Left ventricle myocardium inferior (tissue), 1 donor: ENCODE data around the gene RAB1B. TPM values are rescaled to one million over a fixed set of nuclear protein-coding genes. Genes with fewer than 3 reads are reported as not detected.
A peak's percentile ranks its signal among the peaks of the same experiment; 100 is the strongest.

ENCODE experiments used
- DNase-seq: peaks from one replicate; pipeline ENCODE4 v3.0.0-alpha.2; 2020
- H3K27ac ChIP-seq: fragments of 200-600 bp; replicated peaks from 2 replicates; pipeline ENCODE4 v1.8.0; 2021
- H3K27me3 ChIP-seq: fragments of 200-600 bp; 2 replicates; pipeline ENCODE4 v1.8.0; 2021; ENCODE audit warnings: low read depth
- H3K36me3 ChIP-seq: fragments of 200-600 bp; 2 replicates; pipeline ENCODE4 v1.8.0; 2021
- H3K4me1 ChIP-seq: fragments of 200-600 bp; 2 replicates; pipeline ENCODE4 v1.8.0; 2021
- H3K4me3 ChIP-seq: fragments of 200-600 bp; 2 replicates; pipeline ENCODE4 v1.8.0; 2021; ENCODE audit warnings: mild to moderate bottlenecking, moderate library complexity
- H3K9me3 ChIP-seq: fragments of 200-600 bp; replicated peaks from 2 replicates; pipeline ENCODE4 v1.8.0; 2021
- CTCF ChIP-seq: fragments of 200-600 bp; IDR thresholded peaks from 2 replicates; pipeline ENCODE4 v1.8.0; 2021; ENCODE audit warnings: antibody characterized with exemption, mild to moderate bottlenecking, borderline replicate concordance
- intact Hi-C: fragments of 100-400 bp; cut with micrococcal nuclease; formaldehyde crosslinking; loops from one replicate; pipeline ENCODE4 v1.11.0; 2022
- total RNA-seq: library from RNA; stranded (reverse); fragmentation: NEBNext Ultra II Directional; extraction: Animal tissue kit (Norgen Biotek cat#: 25700); gene quantifications from one replicate; pipeline ENCODE4 v1.2.1, GENCODE V29; 2021
- donor health status: DM: no; HTN: yes; CAD: no; lungs with severe emphysema.

Gene RAB1B
- total RNA-seq, 1 donor from 2014 or later: 116 TPM

DNA sequence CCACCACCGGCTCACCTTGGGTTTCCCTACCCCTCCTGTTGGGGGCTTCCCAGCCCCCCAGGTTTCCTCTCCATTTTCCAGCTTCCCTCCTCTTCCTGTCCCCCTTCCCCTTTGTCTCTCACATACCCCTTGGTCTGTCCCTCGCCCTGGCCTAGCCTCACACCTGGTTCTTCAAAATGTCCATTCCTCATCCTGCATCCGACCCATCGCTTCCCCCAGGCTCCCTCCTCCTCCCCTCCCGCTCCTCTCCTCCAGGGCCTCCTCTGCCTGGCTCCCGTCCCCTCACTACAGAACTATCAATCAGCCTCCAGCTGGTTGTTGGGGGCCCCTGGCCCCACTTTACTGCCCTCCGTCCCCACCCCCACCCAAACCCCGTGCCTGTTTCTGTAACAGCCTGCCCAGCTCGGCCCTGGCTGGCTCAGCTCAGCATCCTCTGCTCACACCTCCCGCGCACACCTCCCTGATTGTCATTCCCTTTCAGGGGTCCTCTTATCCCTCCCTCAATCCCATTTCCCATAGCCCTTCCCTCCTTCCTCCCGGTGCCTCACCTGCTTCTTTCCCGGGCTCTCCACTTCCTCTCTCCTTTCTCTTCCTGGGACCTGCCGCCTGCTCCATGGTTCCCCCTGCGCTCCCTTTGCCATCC lies 10.8 kb downstream of the RAB1B start:
- no peak for TF ChIP-seq CTCF
- Histone ChIP-seq H3K4me1 (peaks cover 25% of the 10 kb centered on the region), H3K27me3 (peaks cover 11% of the 10 kb centered on the region), H3K9me3 (no peaks in the 10 kb centered on the region), H3K36me3 (peaks cover 25% of the 10 kb centered on the region), H3K27ac (no peak overlapping the region), H3K4me3 (no peak overlapping the region)
- intact Hi-C loops: no loop called here
- no peak for DNase-seq

- Histone ChIP-seq H3K27me3 (peaks cover 11% of the 10 kb centered on the region), H3K9me3 (no peaks in the 10 kb centered on the region), H3K4me1 (peaks cover 29% of the 10 kb centered on the region), H3K36me3 (peaks cover 15% of the 10 kb centered on the region), H3K27ac (no peak overlapping the region), H3K4me3 (no peak overlapping the region)
- intact Hi-C loops: no loop called here
- no peak for DNase-seq
- TF ChIP-seq CTCF: no peak
Measured at GRCh38 chr11:66280428-66280827, 12.0 kb downstream of the RAB1B start.

DNA sequence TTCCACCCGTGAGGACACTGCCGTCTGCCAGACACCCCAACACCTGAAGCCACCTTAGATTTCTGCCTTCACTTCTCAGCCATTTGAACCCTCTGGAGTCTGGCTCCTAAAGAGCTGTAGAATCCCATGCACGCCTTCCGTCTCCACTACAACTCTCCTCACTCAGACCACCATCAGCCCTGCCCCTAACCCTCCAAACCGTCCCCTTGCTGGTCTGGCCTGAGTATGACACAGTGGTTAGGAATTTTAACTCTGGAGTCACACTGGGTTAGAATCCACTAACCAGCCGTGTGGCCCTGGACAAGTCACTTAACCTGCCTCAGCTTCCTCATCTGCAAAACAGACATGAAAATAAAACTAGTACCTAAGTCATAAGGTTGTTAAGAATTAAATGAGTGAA lies 12.6 kb downstream of the RAB1B start:
- Histone ChIP-seq H3K4me3 (no peak overlapping the region), H3K36me3 (peaks cover 9% of the 10 kb centered on the region), H3K9me3 (no peaks in the 10 kb centered on the region), H3K27me3 (peaks cover 11% of the 10 kb centered on the region), H3K27ac (no peak overlapping the region), H3K4me1 (peaks cover 35% of the 10 kb centered on the region)
- TF ChIP-seq CTCF: no peak
- intact Hi-C loops: no loop called here
- DNase-seq: no peak

DNA sequence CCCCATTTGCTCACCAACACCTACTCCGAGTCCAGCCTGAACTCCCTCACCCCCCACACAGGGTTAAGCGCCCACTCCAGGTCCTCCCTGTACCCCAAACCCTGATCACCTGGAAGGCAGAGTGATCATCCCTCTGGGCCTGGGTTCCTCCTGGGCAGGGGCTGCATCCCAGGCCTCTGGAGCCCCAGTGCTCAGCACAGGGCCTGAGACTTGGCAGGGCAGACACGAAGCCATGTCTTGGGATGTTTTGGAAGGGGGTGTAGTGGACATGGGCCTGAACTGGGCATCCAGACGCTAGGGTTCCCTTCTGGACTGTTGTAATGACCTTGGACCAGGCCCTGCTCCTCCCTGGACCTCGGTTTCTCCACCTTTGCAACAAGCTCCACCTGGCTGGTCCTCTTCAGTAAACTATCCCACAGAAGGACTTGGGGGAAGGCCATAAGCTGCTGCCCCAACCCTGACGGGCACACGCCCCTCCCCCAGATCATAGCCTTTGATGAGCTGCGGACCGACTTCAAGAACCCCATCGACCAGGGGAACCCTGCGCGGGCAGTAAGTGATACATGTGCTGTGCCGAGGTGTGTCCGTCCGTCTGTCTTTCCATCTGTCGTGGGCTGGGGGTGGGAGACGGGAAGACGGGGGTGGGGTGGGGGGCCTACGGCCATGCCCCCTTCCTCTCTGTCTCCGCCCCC lies 13.5 kb downstream of the RAB1B start:
- H3K36me3 ChIP-seq: peaks cover 4% of the 10 kb centered on the region
- intact Hi-C loops: no loop called here
- no peak for DNase-seq
- H3K4me3 ChIP-seq: no peak overlapping the region
- TF ChIP-seq CTCF: no peak
- H3K4me1 ChIP-seq: peaks cover 40% of the 10 kb centered on the region
- peaks cover 11% of the 10 kb centered on the region for H3K27me3 ChIP-seq
- H3K9me3 ChIP-seq: no peaks in the 10 kb centered on the region
- no peak overlapping the region for H3K27ac ChIP-seq

DNA sequence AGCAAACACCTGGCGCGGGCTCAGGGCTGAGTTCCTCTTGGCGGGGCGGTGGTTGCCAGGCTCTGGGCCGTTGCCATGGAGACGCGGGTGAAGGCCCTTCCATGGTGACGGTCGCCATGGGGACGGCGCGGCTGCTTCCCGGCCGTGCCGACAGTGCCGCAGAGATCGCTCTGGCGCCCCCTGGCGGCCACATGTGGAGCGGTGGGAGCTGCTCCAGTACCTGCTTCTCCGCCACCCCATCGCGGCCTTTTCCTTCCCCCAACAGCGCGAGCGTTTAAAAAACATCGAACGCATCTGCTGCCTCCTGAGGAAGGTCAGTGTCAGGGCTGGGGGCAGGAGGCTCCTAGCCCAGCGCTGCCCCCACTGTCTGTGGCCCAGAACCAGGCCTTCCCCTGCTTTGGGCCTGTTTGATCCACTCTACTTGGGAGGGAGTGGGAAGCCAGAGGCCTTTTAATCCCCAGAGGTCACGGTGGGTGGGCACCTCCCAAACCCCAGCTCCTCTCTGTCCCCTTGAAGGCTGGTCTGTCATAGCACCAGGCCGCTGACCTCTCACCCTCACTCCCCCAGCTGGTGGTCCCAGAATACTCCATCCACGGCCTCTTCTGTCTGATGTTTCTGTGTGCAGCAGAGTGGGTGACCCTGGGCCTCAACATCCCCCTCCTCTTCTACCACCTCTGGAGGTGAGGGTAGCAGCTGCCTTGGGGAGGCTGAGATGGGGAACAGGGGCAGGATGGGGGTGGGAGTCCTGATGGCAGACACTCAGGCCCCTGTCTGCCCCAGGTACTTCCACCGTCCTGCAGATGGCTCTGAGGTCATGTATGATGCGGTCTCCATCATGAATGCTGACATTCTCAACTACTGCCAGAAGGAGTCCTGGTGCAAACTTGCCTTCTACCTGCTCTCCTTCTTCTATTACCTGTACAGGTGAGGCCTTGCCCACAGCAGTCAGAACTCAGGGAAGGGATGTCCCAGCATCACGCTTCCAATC lies 14.3 kb downstream of the RAB1B start:
- intact Hi-C loops: no loop called here
- peaks cover 11% of the 10 kb centered on the region for H3K27me3 ChIP-seq
- H3K4me3 ChIP-seq: no peak overlapping the region
- H3K27ac ChIP-seq: no peak overlapping the region
- peaks cover 41% of the 10 kb centered on the region for H3K4me1 ChIP-seq
- DNase-seq: peak; percentile 97
- peaks cover 4% of the 10 kb centered on the region for H3K36me3 ChIP-seq
- peak; percentile 97 for TF ChIP-seq CTCF
- H3K9me3 ChIP-seq: no peaks in the 10 kb centered on the region
